ENCODE measurements around the gene ASAH2.

DNA sequence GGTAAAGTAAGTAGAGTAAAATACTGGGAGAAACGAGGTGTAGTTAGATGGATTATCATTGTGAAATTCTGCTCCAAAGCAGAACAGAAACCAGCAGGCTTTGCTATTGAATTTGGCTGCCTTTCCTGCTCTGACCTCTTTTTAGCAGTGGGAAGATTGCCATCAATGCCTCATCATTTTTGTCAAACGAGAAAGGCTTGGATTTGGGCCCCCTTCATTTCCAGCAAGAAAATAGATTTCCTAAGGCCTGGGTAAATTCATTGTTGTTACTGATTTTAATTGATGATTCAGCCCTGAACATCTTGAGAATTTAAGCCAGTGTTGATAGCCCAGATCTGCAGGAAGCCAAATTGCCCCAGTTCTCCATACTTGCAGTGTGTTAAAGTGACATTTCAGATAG lies 35.2 kb upstream of the ASAH2 start:
- TF ChIP-seq, protein P1, sequence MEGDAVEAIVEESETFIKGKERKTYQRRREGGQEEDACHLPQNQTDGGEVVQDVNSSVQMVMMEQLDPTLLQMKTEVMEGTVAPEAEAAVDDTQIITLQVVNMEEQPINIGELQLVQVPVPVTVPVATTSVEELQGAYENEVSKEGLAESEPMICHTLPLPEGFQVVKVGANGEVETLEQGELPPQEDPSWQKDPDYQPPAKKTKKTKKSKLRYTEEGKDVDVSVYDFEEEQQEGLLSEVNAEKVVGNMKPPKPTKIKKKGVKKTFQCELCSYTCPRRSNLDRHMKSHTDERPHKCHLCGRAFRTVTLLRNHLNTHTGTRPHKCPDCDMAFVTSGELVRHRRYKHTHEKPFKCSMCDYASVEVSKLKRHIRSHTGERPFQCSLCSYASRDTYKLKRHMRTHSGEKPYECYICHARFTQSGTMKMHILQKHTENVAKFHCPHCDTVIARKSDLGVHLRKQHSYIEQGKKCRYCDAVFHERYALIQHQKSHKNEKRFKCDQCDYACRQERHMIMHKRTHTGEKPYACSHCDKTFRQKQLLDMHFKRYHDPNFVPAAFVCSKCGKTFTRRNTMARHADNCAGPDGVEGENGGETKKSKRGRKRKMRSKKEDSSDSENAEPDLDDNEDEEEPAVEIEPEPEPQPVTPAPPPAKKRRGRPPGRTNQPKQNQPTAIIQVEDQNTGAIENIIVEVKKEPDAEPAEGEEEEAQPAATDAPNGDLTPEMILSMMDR (IDR thresholded peaks at IDR 0.05) = no peak
- TF ChIP-seq POLR2A (IDR thresholded peaks at IDR 0.05) = no peak

All from suprapubic skin (tissue), 3 donors.